Fibroblast of peridontal ligament (primary cell): ENCODE results near the gene VAV1.
"Not testable (repeated sequence)": the region's sequence is repeated elsewhere in the genome, so short reads cannot be mapped to it uniquely, and the experiment has no call there.

Experiments
- DNase-seq: peaks from one replicate; pipeline ENCODE4 v3.0.0-alpha.2; 2010; ENCODE audit errors: extremely low read depth

The VAV1 gene

GRCh38 chr19:6761053-6761676 lies 11.3 kb upstream of the VAV1 start:
- DNase-seq: no peak

- not testable (repeated sequence) for DNase-seq
These were observed 10.2 kb upstream of the VAV1 start for GRCh38 chr19:6762253-6762797.

- no peak for DNase-seq
These were observed 6.7 kb upstream of the VAV1 start for GRCh38 chr19:6765738-6766356.

GRCh38 chr19:6766357-6767080 lies 6.0 kb upstream of the VAV1 start:
- DNase-seq: no peak

GRCh38 chr19:6767081-6767356 lies 5.5 kb upstream of the VAV1 start:
- no peak for DNase-seq

- DNase-seq: no peak
These were observed 4.9 kb upstream of the VAV1 start, which contains the start of gene SH2D3A for GRCh38 chr19:6767357-6768235. SH2D3A (minus strand) TSS chr19:6767435; CDS start chr19:6763748, 3,687 bp downstream.

- no peak for DNase-seq
These were observed 4.2 kb upstream of the VAV1 start for GRCh38 chr19:6768236-6768785.

GRCh38 chr19:6769006-6769619 lies 3.4 kb upstream of the VAV1 start:
- peak; percentile 4 for DNase-seq

GRCh38 chr19:6771648-6772027 lies 870 bp upstream of the VAV1 start:
- not testable (repeated sequence) for DNase-seq

GRCh38 chr19:6772866-6773322 lies 386 bp downstream of the VAV1 start:
- DNase-seq: no peak

- DNase-seq: no peak
These were observed 919 bp downstream of the VAV1 start for GRCh38 chr19:6773323-6773931.

- DNase-seq: peak; percentile 2
These were observed 2.6 kb downstream of the VAV1 start for GRCh38 chr19:6774821-6775707.

- DNase-seq: not testable (repeated sequence)
These were observed 3.5 kb downstream of the VAV1 start for GRCh38 chr19:6776045-6776444.

- no peak for DNase-seq
These were observed 4.5 kb downstream of the VAV1 start for GRCh38 chr19:6776999-6777398.

GRCh38 chr19:6777434-6777833 lies 4.9 kb downstream of the VAV1 start:
- DNase-seq: no peak

GRCh38 chr19:6778386-6778785 lies 5.9 kb downstream of the VAV1 start:
- DNase-seq: no peak

GRCh38 chr19:6779206-6779605 lies 6.7 kb downstream of the VAV1 start:
- no peak for DNase-seq

- no peak for DNase-seq
These were observed 14.9 kb downstream of the VAV1 start for GRCh38 chr19:6787393-6787792.

- DNase-seq: no peak
These were observed 16.4 kb downstream of the VAV1 start for GRCh38 chr19:6788896-6789295.
